T-helper 17 cell (primary cell): ENCODE data around the gene RPP25. TPM values are rescaled to one million over a fixed set of nuclear protein-coding genes. Genes with fewer than 3 reads are reported as not detected.

ENCODE experiments used
- ATAC-seq: fragments of 150-1000 bp; cut with Tn5 transposase; 2 replicates; pipeline ENCODE4 v1.10.0; 2021; ENCODE audit warnings: mild to moderate bottlenecking, moderate library complexity
- DNase-seq, 3 donors: peaks; one replicate each; pipeline versions ENCODE4 v3.0.0 to v3.0.0-alpha.2; 2020 to 2021
- H3K9me3 ChIP-seq: one replicate; pipeline ENCODE4 v1.7.0; 2013; ENCODE audit warnings: low read length, mild to moderate bottlenecking; ENCODE audit not compliant: control insufficient read depth, poor library complexity, severe bottlenecking
- H3K27ac Mint-ChIP-seq: one replicate; pipeline ENCODE4 v1.8.0; 2022; ENCODE audit warnings: mild to moderate bottlenecking, moderate library complexity, mixed read lengths
- H3K27me3 Mint-ChIP-seq: one replicate; pipeline ENCODE4 v1.8.0; 2022; ENCODE audit warnings: mixed read lengths
- H3K36me3 Mint-ChIP-seq: one replicate; pipeline ENCODE4 v1.8.0; 2022; ENCODE audit warnings: low read depth, mixed read lengths
- H3K4me1 Mint-ChIP-seq: one replicate; pipeline ENCODE4 v1.8.0; 2022; ENCODE audit warnings: mild to moderate bottlenecking, mixed read lengths
- H3K4me3 Mint-ChIP-seq: one replicate; pipeline ENCODE4 v1.8.0; 2022; ENCODE audit warnings: mild to moderate bottlenecking, moderate library complexity, mixed read lengths
- total RNA-seq, 4 donors: library from RNA in 2 of 4; stranded (reverse) in 2 of 4; gene quantifications; one replicate each; pipeline ENCODE4 v1.2.3 and lab custom pipeline; 2022 to 2026

RPP25 gene, protein sequence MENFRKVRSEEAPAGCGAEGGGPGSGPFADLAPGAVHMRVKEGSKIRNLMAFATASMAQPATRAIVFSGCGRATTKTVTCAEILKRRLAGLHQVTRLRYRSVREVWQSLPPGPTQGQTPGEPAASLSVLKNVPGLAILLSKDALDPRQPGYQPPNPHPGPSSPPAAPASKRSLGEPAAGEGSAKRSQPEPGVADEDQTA
- total RNA-seq, result 1 to 10 TPM in 1 of 2 donors, under 1 TPM in 1; 0.99 to 1.3 TPM
- 1.5 to 6.7 reads per million in 2 donors for total RNA-seq (lab: John Stamatoyannopoulos, UW)

DNA sequence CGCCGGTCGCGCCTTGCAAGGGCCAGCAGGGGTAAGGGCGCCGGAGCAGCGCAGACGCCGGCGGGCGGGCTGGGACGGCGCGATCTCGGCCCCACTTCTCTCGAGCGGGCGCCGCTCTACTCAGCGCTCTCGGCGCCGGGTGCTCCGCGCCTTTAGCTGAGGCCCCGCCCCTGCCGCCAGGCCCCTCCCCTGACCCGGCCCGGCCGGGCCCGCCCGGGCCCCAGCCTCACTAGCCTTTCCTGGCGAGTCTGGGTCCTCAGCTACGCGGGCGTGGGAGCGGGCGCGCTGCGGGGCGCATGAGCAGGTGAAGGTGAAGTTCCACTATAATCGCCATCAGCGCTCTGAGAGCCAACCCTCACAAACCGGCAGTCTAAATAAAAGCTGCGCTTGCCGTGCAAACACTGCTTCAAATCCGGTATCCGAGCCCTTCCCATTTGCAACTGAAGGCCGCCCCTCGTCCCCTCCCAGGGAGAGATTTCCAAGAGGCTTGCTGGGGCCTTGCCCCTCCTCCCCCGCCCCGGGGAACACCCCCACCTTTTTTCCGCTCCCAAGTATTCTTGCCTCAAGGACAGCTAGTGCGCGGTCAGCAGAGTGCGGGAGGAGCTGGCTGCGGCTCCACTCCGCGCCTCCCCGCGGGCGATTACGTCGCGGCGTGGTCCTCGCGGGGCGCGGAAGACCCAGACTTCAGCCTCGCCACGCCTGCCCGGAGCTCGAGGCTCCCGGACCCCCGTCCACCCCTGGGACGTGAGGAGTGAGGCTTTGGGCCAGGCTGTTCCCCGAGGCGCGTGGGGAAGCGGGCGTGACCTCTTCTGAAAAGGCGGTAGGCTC, at the start of gene RPP25:
RPP25 (minus strand) TSS at position 125 of the 828 bp plus-strand sequence. CDS start 189 bp downstream, outside the sequence.
- H3K27me3 Mint-ChIP-seq, result peaks cover 26% of the 10 kb centered on the region
- H3K4me3 Mint-ChIP-seq, result peak within 1 kb of the TSS; percentile 82
- no peak within 1 kb of the TSS for H3K27ac Mint-ChIP-seq
- no peaks in the 10 kb centered on the region for H3K9me3 ChIP-seq
- peaks cover 2% of the 10 kb centered on the region for H3K36me3 Mint-ChIP-seq
- DNase-seq, result peak; percentile 41 to 59 (median 51)
- H3K4me1 Mint-ChIP-seq, result peaks cover 19% of the 10 kb centered on the region
- ATAC-seq, result peak; percentile 89

DNA sequence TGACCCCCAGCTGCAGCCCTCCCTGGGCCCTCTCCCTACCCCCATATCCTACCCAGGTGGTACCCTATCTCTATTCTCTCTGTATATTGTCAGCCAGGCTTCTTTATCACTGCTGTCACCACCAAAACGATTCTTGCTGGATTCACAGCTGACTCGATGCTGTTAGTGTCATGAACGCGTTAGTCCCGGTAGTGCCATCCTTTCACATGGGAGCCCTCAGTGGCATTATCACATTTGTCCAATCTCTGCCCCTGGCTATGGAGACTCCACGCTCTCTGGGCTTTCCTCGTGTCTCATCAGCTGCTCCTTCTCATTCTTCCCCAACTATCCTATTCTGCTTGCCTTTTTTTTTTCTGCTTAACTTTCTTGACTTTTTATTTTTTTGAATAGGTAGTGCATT, 45.8 kb upstream of the RPP25 start:
- Mint-ChIP-seq H3K36me3 (peaks cover 4% of the 10 kb centered on the region), H3K4me3 (no peak overlapping the region), H3K4me1 (peaks cover 6% of the 10 kb centered on the region), H3K27me3 (peaks cover 21% of the 10 kb centered on the region), H3K27ac (no peak overlapping the region)
- H3K9me3 ChIP-seq, result no peaks in the 10 kb centered on the region
- DNase-seq (no peak), ATAC-seq (no peak)

- peaks cover 29% of the 10 kb centered on the region for H3K27me3 Mint-ChIP-seq
- ATAC-seq (no peak), DNase-seq (no peak)
- H3K4me3 Mint-ChIP-seq, result no peak overlapping the region
- H3K9me3 ChIP-seq, result no peaks in the 10 kb centered on the region
- H3K27ac Mint-ChIP-seq, result no peak overlapping the region
- H3K4me1 Mint-ChIP-seq, result peaks cover 12% of the 10 kb centered on the region
- H3K36me3 Mint-ChIP-seq, result peaks cover 6% of the 10 kb centered on the region
Observed at GRCh38 chr15:75001310-75001709, 44.7 kb upstream of the RPP25 start.

DNA sequence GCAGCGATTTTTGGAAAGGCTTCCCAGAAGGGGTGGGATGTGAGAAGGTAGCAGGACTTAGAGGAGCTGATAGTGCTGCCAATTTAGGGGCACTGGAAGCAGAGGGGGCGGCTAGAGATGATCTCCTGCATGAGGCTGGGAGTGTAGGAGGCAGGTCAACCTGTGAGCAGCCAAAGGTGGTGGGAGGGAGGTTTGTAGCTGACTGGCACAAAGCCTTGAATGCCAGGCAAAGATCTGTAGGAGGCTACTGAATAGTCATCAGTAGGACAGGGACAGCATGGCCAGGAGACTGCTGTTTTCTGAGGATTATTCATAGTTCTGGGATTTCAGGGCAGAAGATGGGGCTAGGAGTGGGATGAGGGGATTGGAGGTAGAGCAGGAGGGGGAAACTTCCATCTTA, 41.0 kb upstream of the RPP25 start:
- no peak for DNase-seq
- Mint-ChIP-seq H3K4me1 (peaks cover 21% of the 10 kb centered on the region), H3K27ac (no peak overlapping the region), H3K27me3 (peaks cover 34% of the 10 kb centered on the region), H3K4me3 (no peak overlapping the region), H3K36me3 (peaks cover 5% of the 10 kb centered on the region)
- ATAC-seq, result no peak
- no peaks in the 10 kb centered on the region for H3K9me3 ChIP-seq

DNA sequence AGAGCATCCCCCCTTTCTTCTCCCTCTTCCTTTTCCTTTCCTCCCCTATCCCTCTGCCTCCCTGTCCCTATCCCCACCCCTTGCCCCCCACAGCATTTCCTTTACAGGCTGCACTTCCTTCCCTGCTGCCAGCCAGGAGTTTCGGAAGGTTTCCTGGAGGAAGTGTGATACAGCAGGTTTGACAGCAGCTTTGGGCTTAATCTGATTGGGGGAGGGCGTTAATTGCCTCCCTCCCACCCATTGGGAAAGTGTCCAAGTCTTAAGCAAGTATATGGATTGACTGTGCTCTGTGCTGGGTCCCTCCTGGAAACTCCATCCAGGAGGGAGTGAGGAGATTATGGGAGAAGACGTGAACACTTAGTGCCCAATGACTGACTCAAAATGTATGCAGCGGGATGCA, 40.6 kb upstream of the RPP25 start:
- H3K9me3 ChIP-seq, result no peaks in the 10 kb centered on the region
- Mint-ChIP-seq H3K27me3 (peaks cover 34% of the 10 kb centered on the region), H3K27ac (no peak overlapping the region), H3K36me3 (peaks cover 2% of the 10 kb centered on the region), H3K4me3 (no peak overlapping the region), H3K4me1 (peaks cover 19% of the 10 kb centered on the region)
- ATAC-seq (no peak), DNase-seq (no peak)

- peaks cover 38% of the 10 kb centered on the region for H3K27me3 Mint-ChIP-seq
- peak overlapping the region; percentile 57 for H3K27ac Mint-ChIP-seq
- peaks cover 2% of the 10 kb centered on the region for H3K36me3 Mint-ChIP-seq
- peaks cover 18% of the 10 kb centered on the region for H3K4me1 Mint-ChIP-seq
- DNase-seq (no peak), ATAC-seq (no peak)
- H3K9me3 ChIP-seq, result no peaks in the 10 kb centered on the region
- peak overlapping the region; percentile 87 for H3K4me3 Mint-ChIP-seq
Observed at GRCh38 chr15:74995779-74996765, 39.5 kb upstream of the RPP25 start.

- ATAC-seq (peak; percentile 99), DNase-seq (peak; percentile 79 to 93 (median 82))
- Mint-ChIP-seq H3K36me3 (peaks cover 2% of the 10 kb centered on the region), H3K27ac (peak within 1 kb of the TSS; percentile 57), H3K27me3 (peaks cover 38% of the 10 kb centered on the region), H3K4me1 (peaks cover 16% of the 10 kb centered on the region), H3K4me3 (peak within 1 kb of the TSS; percentile 87)
- H3K9me3 ChIP-seq, result no peaks in the 10 kb centered on the region
Observed at GRCh38 chr15:74995182-74995778, 38.7 kb upstream of the RPP25 start, which contains the start of gene SCAMP5. Gene SCAMP5 (plus strand): TSS chr15:74995563. CDS start chr15:75011840, 16,277 bp downstream.

- no peak overlapping the region for H3K27ac Mint-ChIP-seq
- DNase-seq, result no peak
Observed at GRCh38 chr15:74994685-74995084, 38.1 kb upstream of the RPP25 start.

DNA sequence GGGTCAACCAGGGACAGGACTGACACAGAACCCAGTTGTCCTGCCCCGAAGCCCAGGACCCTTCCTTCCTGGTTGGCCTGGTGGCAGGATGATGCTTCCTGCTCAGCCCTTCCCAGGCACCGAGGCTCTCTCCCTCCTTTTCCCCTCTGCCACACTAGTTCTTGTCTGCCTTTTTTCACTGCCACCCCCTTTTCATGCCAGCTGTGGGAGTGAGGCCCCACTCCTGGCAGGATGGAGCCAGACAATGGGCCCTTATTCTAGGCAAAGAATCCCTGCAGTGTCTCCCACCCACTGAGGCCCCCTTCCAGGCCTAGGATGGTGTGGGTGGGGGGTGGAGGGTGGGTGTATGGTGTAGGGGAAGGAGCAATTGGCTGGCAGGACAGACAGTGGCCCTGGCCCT, 37.7 kb upstream of the RPP25 start:
- Mint-ChIP-seq H3K36me3 (peaks cover 2% of the 10 kb centered on the region), H3K27me3 (peaks cover 36% of the 10 kb centered on the region), H3K4me1 (peaks cover 16% of the 10 kb centered on the region), H3K4me3 (no peak overlapping the region), H3K27ac (no peak overlapping the region)
- H3K9me3 ChIP-seq, result no peaks in the 10 kb centered on the region
- ATAC-seq (no peak), DNase-seq (no peak)

More at GRCh38 chr15:74994685-74995084, 38.1 kb upstream of the RPP25 start:
- H3K4me1 Mint-ChIP-seq, result peaks cover 16% of the 10 kb centered on the region
- H3K9me3 ChIP-seq, result no peaks in the 10 kb centered on the region
- H3K36me3 Mint-ChIP-seq, result peaks cover 2% of the 10 kb centered on the region
- no peak for ATAC-seq
- peak overlapping the region; percentile 87 for H3K4me3 Mint-ChIP-seq
- H3K27me3 Mint-ChIP-seq, result peaks cover 38% of the 10 kb centered on the region

GRCh38 chr15:74992619-74993018, 36.0 kb upstream of the RPP25 start:
- Mint-ChIP-seq H3K4me3 (no peak overlapping the region), H3K27me3 (peaks cover 24% of the 10 kb centered on the region), H3K4me1 (peaks cover 16% of the 10 kb centered on the region), H3K27ac (no peak overlapping the region), H3K36me3 (peaks cover 2% of the 10 kb centered on the region)
- no peak for DNase-seq
- ATAC-seq, result no peak
- no peaks in the 10 kb centered on the region for H3K9me3 ChIP-seq

DNA sequence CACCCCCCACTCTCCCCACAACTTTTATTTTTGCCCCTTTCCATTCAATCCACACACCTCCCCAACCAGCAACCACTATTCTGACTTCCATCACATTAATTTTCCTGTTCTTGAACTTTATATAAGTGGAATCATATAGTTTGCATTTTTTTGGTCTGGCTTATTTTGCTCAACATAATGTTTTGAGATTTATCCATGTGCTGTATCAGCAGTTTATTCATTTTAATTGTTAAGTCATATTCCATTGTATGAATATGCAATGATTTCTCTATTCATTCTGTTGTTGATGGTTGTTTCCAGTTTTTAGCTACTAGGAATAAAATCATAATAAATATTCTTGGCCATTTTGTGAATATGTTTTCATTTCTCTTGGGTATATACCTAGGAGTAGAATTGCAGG, 33.0 kb upstream of the RPP25 start:
- H3K27ac Mint-ChIP-seq, result peak overlapping the region; percentile 57
- no peaks in the 10 kb centered on the region for H3K4me1 Mint-ChIP-seq
- H3K36me3 Mint-ChIP-seq, result peaks cover 2% of the 10 kb centered on the region
- no peak overlapping the region for H3K4me3 Mint-ChIP-seq
- peaks cover 26% of the 10 kb centered on the region for H3K27me3 Mint-ChIP-seq
- DNase-seq, result no peak
- ATAC-seq, result no peak
- no peaks in the 10 kb centered on the region for H3K9me3 ChIP-seq

- no peaks in the 10 kb centered on the region for H3K9me3 ChIP-seq
- H3K4me1 Mint-ChIP-seq, result peaks cover 4% of the 10 kb centered on the region
- H3K4me3 Mint-ChIP-seq, result no peak overlapping the region
- H3K27ac Mint-ChIP-seq, result no peak overlapping the region
- H3K36me3 Mint-ChIP-seq, result peaks cover 6% of the 10 kb centered on the region
- ATAC-seq (peak; percentile 69), DNase-seq (peak in 1 of 3 donors; percentile 11)
- H3K27me3 Mint-ChIP-seq, result peaks cover 37% of the 10 kb centered on the region
Observed at GRCh38 chr15:74988007-74988800, 31.6 kb upstream of the RPP25 start.
